Measurements from ENCODE around the gene PAIP2.

DNA sequence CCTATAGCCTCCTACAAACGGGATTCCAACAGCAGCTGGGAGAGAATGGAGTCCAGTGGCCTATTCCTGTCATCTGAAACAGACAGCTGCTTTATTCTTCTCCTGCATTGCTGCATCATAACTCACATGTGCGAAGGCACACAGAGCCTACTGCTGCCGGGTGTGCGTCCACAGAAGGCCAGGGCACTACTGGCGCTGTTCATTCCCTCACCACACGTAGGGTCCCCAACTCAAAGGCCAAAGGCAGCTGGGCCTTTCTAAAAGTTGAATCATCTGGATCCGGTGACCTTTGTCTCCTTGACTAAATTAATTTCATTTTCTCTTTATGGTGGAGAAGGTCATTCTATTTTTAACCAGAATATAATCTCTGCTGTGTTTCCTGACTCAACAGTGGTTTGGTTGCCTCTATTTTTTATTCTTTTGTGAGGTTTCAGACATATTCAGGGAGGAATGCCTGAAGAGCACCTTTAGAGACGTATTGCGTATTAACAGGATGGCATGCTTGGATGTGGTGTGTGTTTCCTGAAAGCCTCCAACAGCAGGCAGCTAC, 73.0 kb downstream of the PAIP2 start:
- TF ChIP-seq CTCF (IDR thresholded peaks at IDR 0.05; ENCODE audit: low read depth, low read length) (no peak), MAX (IDR thresholded peaks at IDR 0.05; ENCODE audit: low read depth, low read length) (no peak), POLR2A (IDR thresholded peaks at IDR 0.05; ENCODE audit: extremely low read depth, insufficient read length) (no peak), MYC (IDR thresholded peaks at IDR 0.05; ENCODE audit: low read depth, low read length) (no peak)
